Fibroblast of lung (primary cell): ENCODE data around the gene OSTC. TPM values are rescaled to one million over a fixed set of nuclear protein-coding genes. Genes with fewer than 3 reads are reported as not detected.

Experiments
- DNase-seq, 2 donors: peaks; one replicate each; pipeline versions ENCODE4 v3.0.0 to v3.0.0-alpha.2; 2010; ENCODE audit warnings: low read depth in 2 of 2
- H2AFZ ChIP-seq: 2 replicates; pipeline ENCODE4 v1.5.1; 2012; ENCODE audit warnings: low read length, control low read depth, inconsistent platforms
- H3K27ac ChIP-seq: 2 replicates; pipeline ENCODE4 v1.5.1; 2011; ENCODE audit warnings: low read length, control low read depth; ENCODE audit not compliant: insufficient read depth
- H3K27me3 ChIP-seq: 2 replicates; pipeline ENCODE4 v1.5.1; 2011; ENCODE audit warnings: mild to moderate bottlenecking, low read length; ENCODE audit not compliant: control insufficient read depth, insufficient read depth
- H3K36me3 ChIP-seq: 2 replicates; pipeline ENCODE4 v1.5.1; 2011; ENCODE audit warnings: low read length; ENCODE audit not compliant: control insufficient read depth, insufficient read depth
- H3K4me1 ChIP-seq: 2 replicates; pipeline ENCODE4 v1.5.1; 2011; ENCODE audit warnings: low read length; ENCODE audit not compliant: control insufficient read depth, insufficient read depth; ENCODE audit errors: extremely low read depth
- H3K4me2 ChIP-seq: 2 replicates; pipeline ENCODE4 v1.5.1; 2011; ENCODE audit warnings: low read length, control low read depth; ENCODE audit not compliant: insufficient read depth; ENCODE audit errors: extremely low read depth
- H3K4me3 ChIP-seq, 4 experiments: fragments of 200-600 bp in 1 of 4; sonication (generic) in 1 of 4; replicated peaks in 1 of 4; 2 replicates each; pipeline ENCODE4 v1.5.1; 2011 to 2016; ENCODE audit warnings: low read length in 4 of 4, low read depth in 3 of 4, mild to moderate bottlenecking in 3 of 4, control low read depth in 2 of 4, inconsistent platforms in 1 of 4, mixed read lengths in 1 of 4; ENCODE audit not compliant: insufficient read depth in 1 of 4; ENCODE audit errors: control extremely low read depth in 1 of 4
- H3K79me2 ChIP-seq: 2 replicates; pipeline ENCODE4 v1.5.1; 2012; ENCODE audit warnings: mild to moderate bottlenecking, low read length, inconsistent platforms; ENCODE audit not compliant: control insufficient read depth, insufficient read depth
- H3K9ac ChIP-seq: 2 replicates; pipeline ENCODE4 v1.5.1; 2011; ENCODE audit warnings: mild to moderate bottlenecking, low read length, control low read depth; ENCODE audit not compliant: insufficient read depth
- H3K9me3 ChIP-seq: 2 replicates; pipeline ENCODE4 v1.5.1; 2012; ENCODE audit warnings: low read depth, low read length; ENCODE audit not compliant: control insufficient read depth, insufficient read depth
- H4K20me1 ChIP-seq: 2 replicates; pipeline ENCODE4 v1.5.1; 2011; ENCODE audit warnings: low read length; ENCODE audit not compliant: control insufficient read depth, insufficient read depth; ENCODE audit errors: extremely low read depth
- CTCF ChIP-seq, 2 donors: IDR thresholded peaks in 1 of 2; conservative IDR thresholded peaks in 1 of 2; 1 replicate in 1 of 2; 2 replicates in 1 of 2; pipeline ENCODE4 v1.5.1; 2011 to 2012; ENCODE audit warnings: low read length in 2 of 2, control low read depth in 1 of 2, inconsistent platforms in 1 of 2, low read depth in 1 of 2, mild to moderate bottlenecking in 1 of 2
- EZH2 ChIP-seq: IDR thresholded peaks from 2 replicates; pipeline ENCODE4 v1.5.1; 2012; ENCODE audit warnings: low read length, control low read depth, mild to moderate bottlenecking; ENCODE audit errors: missing control alignments
- polyA plus RNA-seq, 2 donors: library from polyadenylated mRNA; depleted of rRNA in 1 of 2; stranded (reverse) in 1 of 2; unstranded in 1 of 2; fragments of >200 nt; gene quantifications; 2 replicates each; pipeline ENCODE4 v1.2.1, GENCODE V29; 2011 to 2012; ENCODE audit warnings: missing spikeins in 1 of 2
- total RNA-seq: library from RNA; depleted of rRNA; stranded (reverse); fragments of >200 nt; gene quantifications from 2 replicates; pipeline ENCODE4 v1.2.1, GENCODE V29; 2014

The OSTC gene
- total and polyA plus RNA-seq, 2 donors (not counting 1 experiment from before 2014, with no cell fraction given): 108 to 312 TPM

GRCh38 chr4:108695062-108695461, 44.7 kb downstream of the OSTC start:
- H3K36me3 ChIP-seq: no peaks in the 10 kb centered on the region
- no peak overlapping the region for H3K4me2 ChIP-seq
- H3K27me3 ChIP-seq: no peaks in the 10 kb centered on the region
- H3K4me1 ChIP-seq: no peaks in the 10 kb centered on the region
- H2AFZ ChIP-seq: no peak overlapping the region
- H3K9me3 ChIP-seq: no peaks in the 10 kb centered on the region
- no peak overlapping the region for H3K27ac ChIP-seq
- no peak for DNase-seq
- H3K79me2 ChIP-seq: no peaks in the 10 kb centered on the region
- no peaks in the 10 kb centered on the region for H4K20me1 ChIP-seq
- no peak overlapping the region for H3K9ac ChIP-seq
- TF ChIP-seq CTCF (conservative IDR thresholded peaks at IDR 0.05 in 1 of 2, IDR thresholded peaks at IDR 0.05 in 1 of 2; ENCODE audit: low read depth in 1 of 2, low read length in 2 of 2) (no peak), EZH2 (no peak)
- H3K4me3 ChIP-seq: no peak overlapping the region

GRCh38 chr4:108696160-108696559, 45.8 kb downstream of the OSTC start:
- H3K4me3 ChIP-seq: no peak overlapping the region
- no peaks in the 10 kb centered on the region for H3K9me3 ChIP-seq
- no peaks in the 10 kb centered on the region for H4K20me1 ChIP-seq
- no peak overlapping the region for H2AFZ ChIP-seq
- no peaks in the 10 kb centered on the region for H3K27me3 ChIP-seq
- H3K9ac ChIP-seq: no peak overlapping the region
- no peaks in the 10 kb centered on the region for H3K36me3 ChIP-seq
- no peak overlapping the region for H3K27ac ChIP-seq
- DNase-seq: no peak
- H3K4me1 ChIP-seq: no peaks in the 10 kb centered on the region
- TF ChIP-seq EZH2: no peak
- no peak for TF ChIP-seq CTCF (conservative IDR thresholded peaks at IDR 0.05 in 1 of 2, IDR thresholded peaks at IDR 0.05 in 1 of 2; ENCODE audit: low read depth in 1 of 2, low read length in 2 of 2)
- no peaks in the 10 kb centered on the region for H3K79me2 ChIP-seq
- no peak overlapping the region for H3K4me2 ChIP-seq

GRCh38 chr4:108700081-108700757, 49.8 kb downstream of the OSTC start:
- H3K27me3 ChIP-seq: no peaks in the 10 kb centered on the region
- DNase-seq: peak; percentile 19 to 88
- H2AFZ ChIP-seq: no peak overlapping the region
- H3K4me1 ChIP-seq: no peaks in the 10 kb centered on the region
- no peak overlapping the region for H3K9ac ChIP-seq
- H4K20me1 ChIP-seq: no peaks in the 10 kb centered on the region
- H3K36me3 ChIP-seq: no peaks in the 10 kb centered on the region
- H3K79me2 ChIP-seq: no peaks in the 10 kb centered on the region
- no peak overlapping the region for H3K4me3 ChIP-seq
- H3K27ac ChIP-seq: no peak overlapping the region
- H3K9me3 ChIP-seq: no peaks in the 10 kb centered on the region
- TF ChIP-seq EZH2: no peak
- no peak for TF ChIP-seq CTCF (conservative IDR thresholded peaks at IDR 0.05 in 1 of 2, IDR thresholded peaks at IDR 0.05 in 1 of 2; ENCODE audit: low read depth in 1 of 2, low read length in 2 of 2)
- no peak overlapping the region for H3K4me2 ChIP-seq
